DMS 273 treated with DMSO at 0.1 percent for 48 hours (cell line): ENCODE measurements around the gene STAMBPL1.
"Not testable (repeated sequence)": the region's sequence is repeated elsewhere in the genome, so short reads cannot be mapped to it uniquely, and the experiment has no call there.

Experiments
- DNase-seq: peaks from one replicate; lab custom pipeline; 2025; lab: John Stamatoyannopoulos, UW

STAMBPL1 gene

DNA sequence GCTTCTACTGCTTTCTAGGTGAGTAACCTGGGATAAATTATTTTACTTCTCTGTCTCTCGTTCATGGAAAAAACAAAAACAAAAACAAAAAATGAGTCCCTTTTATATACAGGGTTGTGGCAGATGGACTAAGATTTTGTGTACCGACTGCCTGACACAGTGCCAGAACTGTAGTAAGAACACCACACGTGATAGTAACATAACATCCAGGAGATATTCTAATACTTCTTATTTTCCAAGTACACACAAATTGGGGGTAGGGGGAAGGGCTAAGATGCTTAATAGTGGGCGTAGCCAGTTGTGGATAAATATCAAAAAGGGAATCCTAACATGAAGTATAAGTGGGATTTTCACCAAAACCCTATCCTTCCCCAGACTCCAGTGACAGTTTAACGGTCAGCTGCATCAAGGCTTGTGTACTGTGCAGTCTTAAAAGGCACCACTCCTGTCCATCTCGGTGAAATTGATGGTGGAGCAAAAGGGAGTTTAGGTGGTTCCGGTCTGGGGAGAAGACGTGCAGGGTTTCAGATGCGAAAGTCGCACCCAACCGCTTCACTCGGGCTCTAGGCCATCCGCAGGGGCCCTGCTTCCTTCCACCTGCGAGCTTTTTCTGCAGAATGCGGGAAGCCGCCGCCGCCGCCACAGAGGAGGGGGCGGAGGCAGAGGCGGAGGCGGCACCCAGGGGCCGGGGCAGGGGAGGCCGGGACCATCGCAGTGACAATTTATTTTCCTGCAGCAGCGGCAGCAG, at the start of gene STAMBPL1:
Gene STAMBPL1 (plus strand): TSS at position 712 of the 748 bp plus-strand sequence. CDS start 21,464 bp downstream, outside the sequence.
- DNase-seq = peak; percentile 20

DNA sequence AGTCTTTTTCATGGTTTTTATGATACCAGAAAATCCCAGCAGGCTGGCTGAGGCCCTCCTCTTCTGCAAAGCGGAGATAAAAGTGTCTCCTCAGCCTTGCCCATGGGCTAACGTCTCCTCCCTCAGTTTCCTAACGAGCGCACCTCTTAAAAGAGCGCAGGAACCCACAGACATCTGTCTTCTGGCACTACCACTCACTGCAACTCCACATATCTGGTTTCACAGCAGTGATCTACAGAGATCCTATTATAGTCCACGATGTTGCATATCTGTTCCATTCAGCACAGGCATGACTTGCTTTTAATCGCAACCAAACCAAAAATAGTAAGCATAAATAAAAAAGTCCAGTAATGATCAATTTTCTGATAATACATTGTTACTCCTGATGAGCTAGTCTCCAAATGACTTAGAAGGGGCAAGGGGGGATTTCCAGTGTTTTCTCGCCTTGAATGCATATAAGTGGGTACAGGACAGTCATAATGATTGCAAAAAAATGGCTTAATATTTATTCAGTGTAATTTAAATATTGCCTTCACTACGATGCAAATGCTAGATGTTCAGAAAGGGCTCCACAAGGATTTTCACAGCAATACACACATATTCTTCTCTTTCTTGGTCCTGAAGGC, 49.3 kb upstream of the STAMBPL1 start:
- DNase-seq = no peak

- DNase-seq = no peak
Observed at GRCh38 chr10:88831709-88832108, 48.3 kb upstream of the STAMBPL1 start.

DNA sequence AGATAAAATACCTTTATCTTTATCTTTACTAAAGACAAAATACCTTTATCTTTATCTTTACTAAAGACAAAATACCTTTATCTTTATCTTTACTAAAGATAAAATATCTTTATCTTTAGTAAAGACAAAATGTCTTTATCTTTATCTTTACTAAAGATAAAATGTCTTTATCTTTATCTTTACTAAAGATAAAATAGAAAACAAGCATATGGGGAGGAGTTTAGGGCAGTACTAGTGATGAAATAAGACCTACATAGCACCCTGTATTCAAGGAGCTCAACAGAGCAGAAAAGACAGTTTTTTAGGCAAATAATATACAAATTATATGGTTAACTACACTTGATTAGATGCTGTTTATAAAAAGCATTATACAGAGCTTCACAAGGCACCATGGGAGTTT, 47.7 kb upstream of the STAMBPL1 start:
- DNase-seq = no peak

GRCh38 chr10:88833156-88833555, 46.9 kb upstream of the STAMBPL1 start:
- no peak for DNase-seq

DNA sequence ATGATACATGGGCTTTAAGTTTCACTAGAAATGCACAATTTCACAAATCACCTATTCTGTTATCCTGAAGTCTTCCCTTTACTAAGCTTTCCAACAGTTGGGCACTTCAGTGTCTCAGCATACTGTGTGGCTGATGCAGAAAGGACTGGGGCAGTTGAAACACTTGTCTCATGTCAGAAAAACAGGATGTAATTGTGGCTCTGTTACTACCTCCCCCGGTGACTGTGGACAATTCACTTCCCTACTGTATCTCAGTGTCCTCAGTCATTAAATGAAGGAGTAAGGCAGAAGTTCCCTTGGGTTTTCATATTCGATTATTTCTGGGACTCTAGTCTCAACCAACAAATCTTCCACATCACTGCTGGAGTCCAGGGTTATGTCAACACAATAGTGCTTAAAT, 46.3 kb upstream of the STAMBPL1 start:
- DNase-seq = no peak

DNA sequence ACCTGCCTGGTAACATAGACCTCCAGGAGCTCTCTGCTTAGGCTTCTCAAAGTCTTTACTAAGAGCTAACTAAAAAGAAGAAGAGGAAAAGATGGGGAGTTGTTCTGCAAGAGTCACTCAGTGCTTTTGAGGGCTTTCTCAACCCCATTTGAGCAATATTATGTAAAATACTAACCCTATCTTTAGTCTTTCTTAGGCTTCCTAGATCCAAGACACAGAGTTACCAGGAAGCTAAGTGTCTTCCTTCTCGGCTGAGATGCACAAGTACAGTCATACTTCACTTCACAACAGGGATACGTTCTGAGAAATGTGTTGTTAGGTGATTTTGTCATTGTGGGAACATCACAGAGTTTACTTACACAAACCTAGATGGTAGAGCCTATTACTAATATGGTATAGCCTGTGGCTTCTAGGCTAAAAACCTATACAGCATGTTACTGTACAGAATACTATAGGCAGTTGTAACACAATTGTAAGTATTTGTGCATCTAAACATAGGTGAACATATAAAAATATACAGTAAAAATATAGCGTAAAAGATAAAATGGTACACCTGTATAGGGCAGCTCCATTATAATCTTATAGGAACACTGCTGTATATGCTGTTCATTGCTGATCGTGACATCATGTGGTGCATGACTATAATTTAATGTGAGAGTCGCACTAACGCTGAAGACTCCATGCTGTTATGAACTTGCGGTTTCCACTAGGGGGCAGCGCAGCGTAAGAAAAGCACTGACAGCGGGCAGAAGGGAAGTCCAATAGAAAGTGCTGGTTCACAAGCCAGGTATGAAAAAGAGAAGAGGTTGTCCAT, 44.7 kb upstream of the STAMBPL1 start:
- peak; percentile 16 for DNase-seq

DNA sequence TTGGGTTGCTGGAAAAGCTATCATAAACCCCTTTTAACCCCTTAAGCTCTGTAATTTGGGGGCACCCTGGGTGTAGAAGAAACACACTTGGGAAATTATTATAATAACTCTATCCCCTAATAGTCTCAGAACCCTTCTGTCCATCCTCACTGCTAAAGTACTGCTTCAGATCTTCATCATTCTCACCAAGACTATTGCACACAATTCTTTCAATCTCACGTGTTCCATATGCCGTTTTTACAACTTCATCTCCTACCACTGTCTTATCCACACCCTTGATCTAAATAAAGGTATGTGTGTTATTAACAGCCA, 44.2 kb upstream of the STAMBPL1 start:
- no peak for DNase-seq

- not testable (repeated sequence) for DNase-seq
Observed at GRCh38 chr10:88837632-88838031, 42.4 kb upstream of the STAMBPL1 start.

GRCh38 chr10:88838766-88839350, 41.2 kb upstream of the STAMBPL1 start:
- DNase-seq = no peak

GRCh38 chr10:88840104-88840503, 39.9 kb upstream of the STAMBPL1 start:
- DNase-seq = no peak

GRCh38 chr10:88840881-88841280, 39.2 kb upstream of the STAMBPL1 start:
- DNase-seq = no peak

DNA sequence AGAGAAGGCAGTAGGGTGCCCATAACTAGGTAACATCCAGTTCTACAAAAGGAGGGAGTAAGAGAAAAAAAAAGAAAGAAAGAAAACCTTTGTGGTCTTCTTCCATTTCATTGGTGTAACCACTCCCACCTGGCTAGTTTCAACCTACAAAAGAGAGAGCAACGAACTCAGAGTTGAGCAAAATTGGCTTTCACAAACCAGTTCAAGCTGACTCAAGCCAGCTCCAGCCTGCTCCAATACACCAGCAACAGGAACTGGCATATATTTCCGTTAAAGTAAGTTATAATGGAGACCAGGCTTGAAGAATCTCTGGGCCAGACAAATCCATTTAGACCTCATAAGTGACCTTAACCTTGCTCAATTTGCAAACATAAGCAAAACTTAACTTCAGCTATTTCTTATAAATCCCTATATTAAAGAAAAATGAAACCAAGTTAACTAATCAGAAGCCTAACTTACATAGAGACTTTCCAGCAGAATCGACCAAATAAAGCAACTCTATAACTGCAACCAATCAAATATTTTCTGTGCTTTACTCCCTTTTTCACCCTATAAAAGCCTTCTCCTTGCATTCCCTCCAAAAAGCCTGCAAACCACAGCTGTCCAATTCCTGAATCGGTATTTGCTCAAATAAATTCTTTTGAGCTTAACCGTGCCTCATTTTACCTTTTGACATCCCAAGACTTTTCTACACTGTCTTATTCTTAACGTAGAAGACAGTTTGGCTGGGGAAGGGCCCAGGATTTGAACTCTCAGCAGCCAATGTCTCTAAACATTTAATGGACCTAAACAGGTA, 38.5 kb upstream of the STAMBPL1 start:
- no peak for DNase-seq

- DNase-seq = no peak
Observed at GRCh38 chr10:88843171-88843570, 36.9 kb upstream of the STAMBPL1 start.

GRCh38 chr10:88848499-88848898, 31.5 kb upstream of the STAMBPL1 start:
- no peak for DNase-seq

DNA sequence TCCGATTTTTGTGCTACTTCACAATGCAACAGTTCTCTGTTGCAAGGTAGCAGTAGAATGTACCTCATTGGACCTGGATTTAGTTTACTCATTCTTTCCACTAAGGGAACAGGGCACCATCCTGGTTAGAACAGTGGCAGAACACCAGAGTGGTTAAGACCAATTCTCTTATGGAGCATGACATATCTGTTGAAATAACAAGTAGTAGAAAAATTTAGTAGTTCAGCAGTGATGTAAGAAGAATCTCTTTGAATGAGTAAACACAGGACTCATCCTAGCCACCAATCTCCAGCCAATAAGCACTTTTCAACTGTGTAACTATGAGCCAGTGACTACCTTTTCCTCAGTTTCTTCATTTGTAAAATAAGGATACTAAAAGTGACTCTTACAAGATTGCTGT, 30.8 kb upstream of the STAMBPL1 start:
- no peak for DNase-seq

DNA sequence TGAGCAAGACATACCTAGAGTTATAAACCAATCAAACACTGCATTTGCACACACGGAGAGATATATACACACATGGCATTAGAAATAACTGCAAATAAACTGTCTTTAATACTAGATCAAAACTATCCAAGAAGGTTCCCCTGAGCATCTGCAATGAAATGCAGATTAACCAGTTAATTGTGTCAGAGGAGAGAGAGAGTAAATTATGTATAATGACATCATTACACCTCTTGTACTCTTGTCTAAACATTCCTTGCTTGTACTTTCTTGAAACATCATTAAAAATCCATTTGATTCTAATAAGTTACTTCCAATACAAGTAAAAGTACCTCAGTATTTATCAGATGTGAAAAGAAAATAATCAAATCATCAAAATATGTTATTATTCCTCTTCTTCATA, 29.3 kb upstream of the STAMBPL1 start:
- DNase-seq = no peak

DNA sequence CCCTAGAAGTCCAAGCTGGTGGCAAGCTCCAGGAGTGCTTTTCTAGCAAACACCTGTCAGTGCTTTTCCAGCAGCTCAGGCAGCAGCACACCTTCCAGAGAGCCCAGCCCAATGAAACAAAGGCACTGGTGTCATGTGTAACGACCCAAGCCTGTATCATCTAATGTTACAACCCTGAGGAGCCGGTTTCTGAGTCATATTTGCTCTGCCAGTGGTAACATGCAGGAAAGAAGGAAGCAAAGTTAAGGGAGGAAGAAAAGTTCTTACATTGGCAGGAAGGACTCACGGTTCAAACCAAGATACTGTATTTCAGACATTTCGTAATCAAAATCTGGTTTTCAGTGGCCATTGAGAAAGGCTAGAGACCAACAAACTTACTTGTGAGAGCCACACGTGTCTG, 28.3 kb upstream of the STAMBPL1 start, which contains the start of gene ANKRD22:
Gene ANKRD22 (minus strand): TSS at position 139 of the 400 bp plus-strand sequence. CDS start 237 bp downstream, outside the sequence.
- DNase-seq = no peak

- no peak for DNase-seq
Observed at GRCh38 chr10:88852327-88852726, 27.7 kb upstream of the STAMBPL1 start.

- no peak for DNase-seq
Observed at GRCh38 chr10:88853155-88853881, 26.7 kb upstream of the STAMBPL1 start.

- DNase-seq = no peak
Observed at GRCh38 chr10:88854684-88855083, 25.4 kb upstream of the STAMBPL1 start.
